GM12878 (cell line): Measurements from ENCODE around the gene SRRM5. TPM values are rescaled to one million over a fixed set of nuclear protein-coding genes. Genes with fewer than 3 reads are reported as not detected.

ENCODE experiments used
- ATAC-seq: fragments of 200-7000 bp; cut with Tn5 transposase; 3 replicates; pipeline ENCODE4 v1.9.1; 2020; ENCODE audit warnings: mild to moderate bottlenecking, moderate library complexity
- BruUV-seq: library from RNA; stranded (reverse); fragments of 400-500 nt; replicated peaks from 2 replicates; lab custom pipeline; 2021; lab: Mats Ljungman, UMichigan
- CTCF ChIA-PET: fragments of 300-600 bp; sonication (Branson Sonifier 250); formaldehyde crosslinking; extraction: SDS; loops from one replicate; lab custom pipeline; 2021; ENCODE audit warnings: inconsistent platforms; lab: Yijun Ruan, JAX
- POLR2A ChIA-PET: fragments of 350-600 bp; formaldehyde crosslinking; extraction: SDS; loops from one replicate; lab custom pipeline; 2021; ENCODE audit warnings: inconsistent platforms; lab: Charles Lee
- RAD21 ChIA-PET: fragments of 300-600 bp; sonication (Branson Sonifier 250); formaldehyde crosslinking; loops from one replicate; lab custom pipeline; 2023; ENCODE audit warnings: antibody characterized with exemption; ENCODE audit not compliant: unreplicated experiment; lab: Charles Lee
- SMC1A ChIA-PET: fragments of 300-600 bp; sonication (Branson Sonifier 250); formaldehyde crosslinking; loops from one replicate; lab custom pipeline; 2023; ENCODE audit not compliant: unreplicated experiment, uncharacterized antibody; lab: Charles Lee
- DNase-seq: peaks from one replicate; pipeline ENCODE4 v3.0.0-alpha.2; 2011; ENCODE audit warnings: low read depth, low spot score
- FAIRE-seq: peaks from 3 replicates; lab custom pipeline; 2011; peaks lifted over from hg19 to GRCh38; lab: Jason Lieb, UNC
- H2AFZ ChIP-seq: 2 replicates; pipeline ENCODE4 v1.6.0; 2011; ENCODE audit warnings: low read depth, low read length, control low read depth; ENCODE audit not compliant: control insufficient read depth
- H3K27ac ChIP-seq: 2 replicates; pipeline ENCODE4 v1.5.1; 2011; ENCODE audit warnings: control low read depth; ENCODE audit not compliant: control insufficient read depth, insufficient read depth
- H3K27me3 ChIP-seq, 2 experiments: replicated peaks in 1 of 2; 2 replicates each; pipeline versions ENCODE4 v1.6.0 to v1.6.1; 2011; ENCODE audit warnings: low read length in 1 of 2; ENCODE audit not compliant: control insufficient read depth in 2 of 2, insufficient read depth in 2 of 2
- H3K36me3 ChIP-seq, 2 experiments: 2 replicates each; pipeline ENCODE4 v1.5.1; 2011; ENCODE audit warnings: low read length in 1 of 2; ENCODE audit not compliant: control insufficient read depth in 2 of 2, insufficient read depth in 2 of 2
- H3K4me1 ChIP-seq: 2 replicates; pipeline ENCODE4 v1.6.1; 2011; ENCODE audit warnings: mild to moderate bottlenecking, low read length, moderate library complexity, mixed read lengths; ENCODE audit not compliant: control insufficient read depth, insufficient read depth
- H3K4me2 ChIP-seq: 2 replicates; pipeline ENCODE4 v1.6.0; 2011; ENCODE audit warnings: control low read depth; ENCODE audit not compliant: control insufficient read depth, insufficient read depth
- H3K4me3 ChIP-seq: fragments of 200-600 bp; sonication (generic); 2 replicates; pipeline ENCODE4 v1.5.1; 2016
- H3K79me2 ChIP-seq: 2 replicates; pipeline ENCODE4 v1.6.0; 2011; ENCODE audit warnings: low read length; ENCODE audit not compliant: control insufficient read depth, insufficient read depth
- H3K9ac ChIP-seq: 2 replicates; pipeline ENCODE4 v1.8.0; 2011; ENCODE audit warnings: low read length, control low read depth, mixed read lengths; ENCODE audit not compliant: control insufficient read depth, insufficient read depth
- H3K9me3 ChIP-seq: replicated peaks from 3 replicates; pipeline ENCODE4 v1.5.1; 2011; ENCODE audit warnings: mild to moderate bottlenecking, low read length; ENCODE audit not compliant: control insufficient read depth, insufficient read depth
- H4K20me1 ChIP-seq: 2 replicates; pipeline ENCODE4 v1.6.0; 2011; ENCODE audit not compliant: control insufficient read depth, insufficient read depth
- BHLHE40 ChIP-seq, 2 experiments: fragments of 450-650 bp in 1 of 2; IDR thresholded peaks; 2 replicates each; pipeline ENCODE4 v1.6.1; 2011 to 2017; ENCODE audit warnings: low read depth in 2 of 2, borderline replicate concordance in 1 of 2, improper control_type of control experiment in 1 of 2, low read length in 1 of 2, mild to moderate bottlenecking in 1 of 2
- BMI1 ChIP-seq: fragments of 450-650 bp; IDR thresholded peaks from 2 replicates; pipeline ENCODE4 v1.6.1; 2016; ENCODE audit warnings: mild to moderate bottlenecking, moderate library complexity, borderline replicate concordance
- CHD2 ChIP-seq: IDR thresholded peaks from 2 replicates; pipeline ENCODE4 v1.6.1; 2011; ENCODE audit warnings: low read depth, low read length, improper control_type of control experiment, borderline replicate concordance
- ESRRA ChIP-seq: IDR thresholded peaks from 2 replicates; pipeline ENCODE4 v1.6.1; 2012; ENCODE audit warnings: mild to moderate bottlenecking, low read length, improper control_type of control experiment
- FOS ChIP-seq: IDR thresholded peaks from 3 replicates; pipeline ENCODE4 v1.6.1; 2011; ENCODE audit warnings: borderline replicate concordance; ENCODE audit not compliant: insufficient read length; ENCODE audit errors: extremely low read depth
- HDAC6 ChIP-seq: fragments of 200-600 bp; sonication (generic); IDR thresholded peaks from one replicate; pipeline ENCODE4 v1.8.0; 2017; ENCODE audit warnings: antibody characterized with exemption; ENCODE audit not compliant: unreplicated experiment
- MTA2 ChIP-seq: fragments of 450-650 bp; IDR thresholded peaks from 2 replicates; pipeline ENCODE4 v1.6.1; 2016; ENCODE audit warnings: low read depth, mild to moderate bottlenecking, moderate library complexity
- PBX3 ChIP-seq: IDR thresholded peaks from 2 replicates; pipeline ENCODE4 v1.6.1; 2011; ENCODE audit warnings: mild to moderate bottlenecking, low read depth, low read length, moderate library complexity; ENCODE audit not compliant: insufficient replicate concordance
- POLR2A ChIP-seq: IDR thresholded peaks from 2 replicates; pipeline ENCODE4 v1.6.1; 2011; ENCODE audit warnings: low read depth, mild to moderate bottlenecking, low read length
- SP1 ChIP-seq: IDR thresholded peaks from one replicate; pipeline ENCODE4 v1.6.1; 2011; ENCODE audit warnings: low read depth, low read length
- SPI1 ChIP-seq: IDR thresholded peaks from 2 replicates; pipeline ENCODE4 v1.6.1; 2011; ENCODE audit warnings: low read depth, mild to moderate bottlenecking, low read length, moderate library complexity, borderline replicate concordance; ENCODE audit not compliant: insufficient read depth
- SREBF1 ChIP-seq: IDR thresholded peaks from 2 replicates; pipeline ENCODE4 v1.6.1; 2012; ENCODE audit warnings: mild to moderate bottlenecking, low read length
- SREBF2 ChIP-seq: IDR thresholded peaks from 2 replicates; pipeline ENCODE4 v1.6.1; 2012; ENCODE audit warnings: mild to moderate bottlenecking, low read length
- SUPT20H ChIP-seq: IDR thresholded peaks from 2 replicates; pipeline ENCODE4 v1.6.1; 2011; ENCODE audit warnings: low read depth, mild to moderate bottlenecking, low read length, moderate library complexity, borderline replicate concordance; ENCODE audit not compliant: control insufficient read depth
- WGBS: methylation state at CpG from one replicate; pipeline ENCODE4 v1.1.6; 2016; ENCODE audit warnings: low lambda C conversion rate; ENCODE audit not compliant: insufficient replicate concordance, insufficient coverage; ENCODE audit errors: missing lambda C conversion rate; 5-methylcytosine and 5-hydroxymethylcytosine counted together
- in situ Hi-C: fragments of 300-500 bp; cut with MboI; formaldehyde crosslinking; loops from 9 replicates; pipeline ENCODE4 v1.14.3; 2018; ENCODE audit warnings: mixed read lengths
- intact Hi-C: fragments of 100-400 bp; cut with micrococcal nuclease; formaldehyde crosslinking; loops from one replicate; pipeline ENCODE4 v1.14.2; 2022; ENCODE audit not compliant: unreplicated experiment
- polyA plus RNA-seq, 11 experiments: library from polyadenylated mRNA; depleted of rRNA in 4 of 11; unstranded in 6 of 11; stranded (reverse) in 5 of 11; fragments of >200 nt; fragmentation: Nextera tagmentation in 4 of 11; fragmentation: Illumina TruSeq in 1 of 11; extraction: Ambion mirVana in 4 of 11; extraction: Trizol in 1 of 11; gene quantifications; 1 replicate in 1 of 11; 2 replicates in 10 of 11; pipeline versions ENCODE4 v1.2.1 to v1.2.3, GENCODE V29; 2011 to 2016; ENCODE audit warnings: inconsistent platforms in 2 of 11, missing spikeins in 2 of 11, low read depth in 1 of 11
- total RNA-seq, 4 experiments: library from RNA; depleted of rRNA in 3 of 4; stranded (reverse); fragments of >200 nt in 3 of 4; fragmentation: Illumina TruSeq in 1 of 4; extraction: Trizol in 1 of 4; gene quantifications; 2 replicates each; pipeline versions ENCODE4 v1.2.1 to v1.2.3, GENCODE V29; 2013 to 2021

SRRM5 gene
- total and polyA plus RNA-seq, 10 of the 15 experiments (the other 5 are each of a cell fraction or from before 2014, with no cell fraction given) = 0.06 to 0.38 (median 0.24) TPM; not detected in 2

- in situ Hi-C loops = no loop called here
- H3K27ac ChIP-seq = peak overlapping the region; percentile 80
- peak overlapping the region; percentile 86 for H3K4me2 ChIP-seq
- DNase-seq = no peak
- H3K9ac ChIP-seq = peak overlapping the region; percentile 71
- FAIRE-seq = no peak
- RAD21 ChIA-PET = interaction anchor here (0.9 to 4.8 kb wide), 10 partner anchors 19 to 213 kb away, joined by 3 to 92 read pairs (median 14); partner anchors contain the start of genes PHLDB3, PINLYP, XRCC1 and ZNF575
- TF ChIP-seq CHD2 (no peak), MTA2 (0 out of 2 replicates have a peak, but pooled peaks have one; percentile 28)
- H3K4me3 ChIP-seq = peak overlapping the region; percentile 80
- CTCF ChIA-PET = interaction anchor here (0.6 to 6.6 kb wide), 11 partner anchors 9 to 213 kb away, joined by 3 to 169 read pairs (median 5); partner anchors contain the start of gene XRCC1
- H4K20me1 ChIP-seq = no peaks in the 10 kb centered on the region
- H3K4me1 ChIP-seq = peaks cover 7% of the 10 kb centered on the region; the same call in 1 of the 2 replicates
- SMC1A ChIA-PET = interaction anchor here (0.7 to 5.4 kb wide), 10 partner anchors 21 to 181 kb away, joined by 3 to 59 read pairs (median 6); partner anchors contain the start of genes PINLYP and XRCC1
- 12% methylated on average over 7 of the region's 7 CpGs for WGBS
- peak overlapping the region; percentile 66 for H2AFZ ChIP-seq
- intact Hi-C loops = loop anchor here (1.0 to 2.0 kb wide), 3 partner anchors 22 to 134 kb away; partner anchors contain the start of genes PINLYP, XRCC1 and ZNF575
- BruUV-seq = no TSS peak
- H3K27me3 ChIP-seq = no peaks in the 10 kb centered on the region
- H3K9me3 ChIP-seq = no peaks in the 10 kb centered on the region
- peaks cover 37% of the 10 kb centered on the region for H3K79me2 ChIP-seq
- POLR2A ChIA-PET = interaction anchor here (0.5 to 3.7 kb wide), 5 partner anchors 22 to 125 kb away, joined by 3 to 22 read pairs (median 4); partner anchors contain the start of genes PINLYP, XRCC1 and ZNF575
- peaks cover 12 to 25% of the 10 kb centered on the region in 2 experiments; a peak in 3 of 4 replicates for H3K36me3 ChIP-seq
- no peak for ATAC-seq
Measured at GRCh38 chr19:43596842-43597461, 14.9 kb upstream of the SRRM5 start.

- in situ Hi-C loops = no loop called here
- no peak for TF ChIP-seq SREBF2
- TF ChIP-seq BMI1 = no peak
- TF ChIP-seq POLR2A = no peak
- no peak for TF ChIP-seq SREBF1
- TF ChIP-seq SP1 = no peak
- no peak for TF ChIP-seq ESRRA
- no peak for TF ChIP-seq SPI1
- no peak for TF ChIP-seq HDAC6
- no peak for TF ChIP-seq PBX3
- no peak for TF ChIP-seq SUPT20H
- no peak for TF ChIP-seq BHLHE40 (IDR thresholded peaks at IDR 0.05; ENCODE audit: borderline replicate concordance in 1 of 2, low read depth in 2 of 2, low read length in 1 of 2)
- no peak for TF ChIP-seq FOS
Measured at GRCh38 chr19:43597876-43598275, 14.0 kb upstream of the SRRM5 start.

More at GRCh38 chr19:43597876-43598275, 14.0 kb upstream of the SRRM5 start:
- Histone ChIP-seq H3K36me3 (peaks cover 9 to 23% of the 10 kb centered on the region in 2 experiments; a peak in 3 of 4 replicates), H3K4me2 (peak overlapping the region; percentile 86), H4K20me1 (no peaks in the 10 kb centered on the region), H2AFZ (no peak overlapping the region), H3K79me2 (peaks cover 37% of the 10 kb centered on the region), H3K27me3 (no peaks in the 10 kb centered on the region), H3K9ac (peak overlapping the region; percentile 32; the same call in 1 of the 2 replicates), H3K4me3 (peak overlapping the region; percentile 80), H3K9me3 (no peaks in the 10 kb centered on the region), H3K4me1 (peaks cover 7% of the 10 kb centered on the region; the same call in 1 of the 2 replicates), H3K27ac (no peak overlapping the region; the same call in 1 of the 2 replicates)
- DNase-seq = no peak
- ChIA-PET RAD21 (interaction anchor here (0.9 to 4.8 kb wide), 4 partner anchors 18 to 212 kb away, joined by 3 to 92 read pairs (median 4); partner anchors contain the start of gene ZNF575), POLR2A (interaction anchor here (0.7 to 3.7 kb wide), 2 partner anchors 23 to 167 kb away, joined by 3 to 22 read pairs; partner anchors contain the start of genes PINLYP and XRCC1), SMC1A (interaction anchor here (0.7 to 5.4 kb wide), 4 partner anchors 9 to 150 kb away, joined by 3 to 59 read pairs (median 20); no protein-coding TSS in a partner anchor), CTCF (interaction anchor here (1.0 to 6.6 kb wide), 6 partner anchors 23 to 212 kb away, joined by 3 to 169 read pairs (median 18); partner anchors contain the start of gene XRCC1)
- no TSS peak for BruUV-seq
- ATAC-seq = no peak
- no peak for FAIRE-seq
- intact Hi-C loops = loop anchor here (2.0 kb wide), 1 partner anchor 65 kb away; the partner anchor contains the start of gene ZNF575
- 52% methylated on average over 5 of the region's 5 CpGs for WGBS
